Measurements from ENCODE around the gene TFPI.

DNA sequence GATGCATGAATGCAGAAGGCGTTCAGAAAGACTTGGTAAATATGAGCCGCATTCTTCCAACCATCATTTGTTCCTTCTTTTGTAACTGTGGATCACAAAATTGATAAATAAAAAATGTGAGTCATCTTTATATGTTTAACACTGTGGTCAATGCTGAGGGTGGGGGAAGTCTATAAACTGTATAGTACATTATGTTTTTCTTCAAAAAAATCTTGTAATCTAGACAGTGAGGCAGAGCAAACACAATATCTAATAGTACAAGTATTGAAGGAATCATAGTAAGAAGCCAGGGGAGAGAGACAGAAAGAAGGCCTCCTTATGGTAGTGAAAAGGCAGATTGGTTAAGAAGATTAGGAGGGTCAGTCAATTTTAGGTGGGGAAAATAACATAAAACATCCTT, 75.5 kb downstream of the TFPI start:
- TF ChIP-seq, protein P1, sequence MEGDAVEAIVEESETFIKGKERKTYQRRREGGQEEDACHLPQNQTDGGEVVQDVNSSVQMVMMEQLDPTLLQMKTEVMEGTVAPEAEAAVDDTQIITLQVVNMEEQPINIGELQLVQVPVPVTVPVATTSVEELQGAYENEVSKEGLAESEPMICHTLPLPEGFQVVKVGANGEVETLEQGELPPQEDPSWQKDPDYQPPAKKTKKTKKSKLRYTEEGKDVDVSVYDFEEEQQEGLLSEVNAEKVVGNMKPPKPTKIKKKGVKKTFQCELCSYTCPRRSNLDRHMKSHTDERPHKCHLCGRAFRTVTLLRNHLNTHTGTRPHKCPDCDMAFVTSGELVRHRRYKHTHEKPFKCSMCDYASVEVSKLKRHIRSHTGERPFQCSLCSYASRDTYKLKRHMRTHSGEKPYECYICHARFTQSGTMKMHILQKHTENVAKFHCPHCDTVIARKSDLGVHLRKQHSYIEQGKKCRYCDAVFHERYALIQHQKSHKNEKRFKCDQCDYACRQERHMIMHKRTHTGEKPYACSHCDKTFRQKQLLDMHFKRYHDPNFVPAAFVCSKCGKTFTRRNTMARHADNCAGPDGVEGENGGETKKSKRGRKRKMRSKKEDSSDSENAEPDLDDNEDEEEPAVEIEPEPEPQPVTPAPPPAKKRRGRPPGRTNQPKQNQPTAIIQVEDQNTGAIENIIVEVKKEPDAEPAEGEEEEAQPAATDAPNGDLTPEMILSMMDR (IDR thresholded peaks at IDR 0.05) = no peak
- no peak for TF ChIP-seq POLR2A (IDR thresholded peaks at IDR 0.05)
- TF ChIP-seq POLR2AphosphoS5 (IDR thresholded peaks at IDR 0.05) = no peak
